Measurements from ENCODE around the gene TVP23A.
A peak's percentile ranks its signal among the peaks of the same experiment; 100 is the strongest.
"Not testable (repeated sequence)": the region's sequence is repeated elsewhere in the genome, so short reads cannot be mapped to it uniquely, and the experiment has no call there.

The TVP23A gene

GRCh38 chr16:10799736-10800135 is 18.9 kb downstream of the TVP23A start:
- no peak for DNase-seq (ENCODE audit: low spot score)

- DNase-seq (ENCODE audit: low spot score) = no peak
These were observed 27.5 kb downstream of the TVP23A start for GRCh38 chr16:10791048-10791447.

- not testable (repeated sequence) for DNase-seq (ENCODE audit: low spot score)
These were observed 30.0 kb downstream of the TVP23A start for GRCh38 chr16:10788630-10789029.

- DNase-seq (ENCODE audit: low spot score) = no peak
These were observed 31.3 kb downstream of the TVP23A start for GRCh38 chr16:10787304-10787703.

- DNase-seq (ENCODE audit: low spot score) = no peak
These were observed 36.0 kb downstream of the TVP23A start for GRCh38 chr16:10782628-10783027.

GRCh38 chr16:10780628-10781027 is 38.0 kb downstream of the TVP23A start:
- no peak for DNase-seq (ENCODE audit: low spot score)

GRCh38 chr16:10779908-10780307 is 38.7 kb downstream of the TVP23A start:
- DNase-seq (ENCODE audit: low spot score) = not testable (repeated sequence)

GRCh38 chr16:10777356-10777755 is 41.2 kb downstream of the TVP23A start:
- DNase-seq (ENCODE audit: low spot score) = no peak

GRCh38 chr16:10776923-10777322 is 41.7 kb downstream of the TVP23A start:
- DNase-seq (ENCODE audit: low spot score) = not testable (repeated sequence)

GRCh38 chr16:10776280-10776679 is 42.3 kb downstream of the TVP23A start:
- DNase-seq (ENCODE audit: low spot score) = no peak

- DNase-seq (ENCODE audit: low spot score) = peak; percentile 13
These were observed 47.7 kb downstream of the TVP23A start for GRCh38 chr16:10770907-10771306.

GRCh38 chr16:10769381-10769780 is 49.2 kb downstream of the TVP23A start:
- no peak for DNase-seq (ENCODE audit: low spot score)

GRCh38 chr16:10767127-10767526 is 51.5 kb downstream of the TVP23A start:
- DNase-seq (ENCODE audit: low spot score) = no peak

GRCh38 chr16:10765772-10766171 is 52.8 kb downstream of the TVP23A start:
- no peak for DNase-seq (ENCODE audit: low spot score)

- DNase-seq (ENCODE audit: low spot score) = no peak
These were observed 55.1 kb downstream of the TVP23A start for GRCh38 chr16:10763456-10763855.

- DNase-seq (ENCODE audit: low spot score) = no peak
These were observed 56.1 kb downstream of the TVP23A start for GRCh38 chr16:10762336-10763016.

- no peak for DNase-seq (ENCODE audit: low spot score)
These were observed 57.2 kb downstream of the TVP23A start for GRCh38 chr16:10761373-10761772.

GRCh38 chr16:10760858-10761257 is 57.7 kb downstream of the TVP23A start:
- DNase-seq (ENCODE audit: low spot score) = no peak

GRCh38 chr16:10756574-10756973 is 62.0 kb downstream of the TVP23A start:
- no peak for DNase-seq (ENCODE audit: low spot score)

GRCh38 chr16:10754941-10755340 is 63.7 kb downstream of the TVP23A start:
- no peak for DNase-seq (ENCODE audit: low spot score)

- no peak for DNase-seq (ENCODE audit: low spot score)
These were observed 64.9 kb downstream of the TVP23A start for GRCh38 chr16:10753670-10754069.

GRCh38 chr16:10752843-10753523 is 65.6 kb downstream of the TVP23A start:
- DNase-seq (ENCODE audit: low spot score) = no peak

GRCh38 chr16:10751291-10751697 is 67.3 kb downstream of the TVP23A start:
- DNase-seq (ENCODE audit: low spot score) = no peak

- DNase-seq (ENCODE audit: low spot score) = no peak
These were observed 67.8 kb downstream of the TVP23A start for GRCh38 chr16:10750793-10751192.
